HL-60 (cell line): ENCODE data around the gene GTF2H3.

Experiments
- GABPA ChIP-seq: IDR thresholded peaks from 2 replicates; pipeline ENCODE4 v1.6.1; 2012; ENCODE audit warnings: low read depth
- POLR2AphosphoS5 ChIP-seq: IDR thresholded peaks from 2 replicates; pipeline ENCODE4 v1.6.1; 2012; ENCODE audit warnings: low read depth
- SPI1 ChIP-seq: IDR thresholded peaks from 2 replicates; pipeline ENCODE4 v1.6.1; 2012; ENCODE audit warnings: low read depth, mild to moderate bottlenecking, borderline replicate concordance
- TF ChIP-seq, protein P1 (sequence below): IDR thresholded peaks from one replicate; pipeline ENCODE4 v1.5.1; 2011; ENCODE audit warnings: low read length, control low read depth, inconsistent platforms; ENCODE audit not compliant: insufficient read depth

DNA sequence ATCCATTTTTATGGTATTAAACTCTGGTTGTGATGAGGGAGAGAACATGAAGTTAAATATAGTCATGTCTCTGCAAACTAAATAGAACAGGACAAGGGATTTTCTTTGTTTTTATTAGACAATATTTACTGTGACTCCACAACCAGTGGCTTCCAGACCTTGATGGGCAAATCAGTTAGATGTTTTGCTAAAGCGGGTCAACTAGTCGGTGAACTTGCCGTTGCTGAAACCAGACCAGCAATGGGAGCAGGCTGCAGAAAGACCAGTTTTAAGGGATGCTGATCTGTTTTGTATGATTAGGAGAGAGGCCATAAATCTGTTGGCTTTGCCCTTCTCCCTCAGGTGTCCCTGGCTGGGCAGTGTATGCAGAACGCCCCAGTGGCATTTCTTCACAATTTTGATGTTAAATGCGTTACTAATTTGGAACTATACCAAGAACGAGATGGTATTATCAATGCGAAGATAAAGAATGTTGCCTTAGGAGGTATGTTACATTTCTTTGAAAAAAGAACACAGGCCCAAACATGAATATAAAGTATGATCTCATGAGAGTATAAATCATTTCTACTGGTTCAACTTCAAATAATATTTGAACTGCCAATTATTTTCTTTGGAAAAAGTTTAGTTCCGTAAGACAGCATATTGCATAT, 56.7 kb downstream of the GTF2H3 start:
- TF ChIP-seq, protein P1, sequence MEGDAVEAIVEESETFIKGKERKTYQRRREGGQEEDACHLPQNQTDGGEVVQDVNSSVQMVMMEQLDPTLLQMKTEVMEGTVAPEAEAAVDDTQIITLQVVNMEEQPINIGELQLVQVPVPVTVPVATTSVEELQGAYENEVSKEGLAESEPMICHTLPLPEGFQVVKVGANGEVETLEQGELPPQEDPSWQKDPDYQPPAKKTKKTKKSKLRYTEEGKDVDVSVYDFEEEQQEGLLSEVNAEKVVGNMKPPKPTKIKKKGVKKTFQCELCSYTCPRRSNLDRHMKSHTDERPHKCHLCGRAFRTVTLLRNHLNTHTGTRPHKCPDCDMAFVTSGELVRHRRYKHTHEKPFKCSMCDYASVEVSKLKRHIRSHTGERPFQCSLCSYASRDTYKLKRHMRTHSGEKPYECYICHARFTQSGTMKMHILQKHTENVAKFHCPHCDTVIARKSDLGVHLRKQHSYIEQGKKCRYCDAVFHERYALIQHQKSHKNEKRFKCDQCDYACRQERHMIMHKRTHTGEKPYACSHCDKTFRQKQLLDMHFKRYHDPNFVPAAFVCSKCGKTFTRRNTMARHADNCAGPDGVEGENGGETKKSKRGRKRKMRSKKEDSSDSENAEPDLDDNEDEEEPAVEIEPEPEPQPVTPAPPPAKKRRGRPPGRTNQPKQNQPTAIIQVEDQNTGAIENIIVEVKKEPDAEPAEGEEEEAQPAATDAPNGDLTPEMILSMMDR = no peak
- no peak for TF ChIP-seq POLR2AphosphoS5
- TF ChIP-seq GABPA = no peak
- no peak for TF ChIP-seq SPI1
